ENCODE data around the gene ENO3.

The ENO3 gene

GRCh38 chr17:4971826-4972225, 20.9 kb downstream of the ENO3 start:
- Histone ChIP-seq H3K36me3 (ENCODE audit: control insufficient read depth, insufficient read depth, low read length) (peaks cover 11% of the 10 kb centered on the region), H3K27me3 (ENCODE audit: control insufficient read depth, insufficient read depth, low read length) (no peaks in the 10 kb centered on the region), H3K9me3 (ENCODE audit: control insufficient read depth, low read length) (no peaks in the 10 kb centered on the region), H3K4me3 (ENCODE audit: low read length) (no peak overlapping the region), H3K9ac (ENCODE audit: low read length) (no peak overlapping the region), H3K4me1 (ENCODE audit: control insufficient read depth, insufficient read depth, low read length) (peaks cover 14% of the 10 kb centered on the region)

GRCh38 chr17:4972322-4972721, 21.4 kb downstream of the ENO3 start:
- Histone ChIP-seq H3K36me3 (ENCODE audit: control insufficient read depth, insufficient read depth, low read length) (peaks cover 11% of the 10 kb centered on the region), H3K4me3 (ENCODE audit: low read length) (no peak overlapping the region), H3K9ac (ENCODE audit: low read length) (no peak overlapping the region), H3K27me3 (ENCODE audit: control insufficient read depth, insufficient read depth, low read length) (no peaks in the 10 kb centered on the region), H3K4me1 (ENCODE audit: control insufficient read depth, insufficient read depth, low read length) (peaks cover 14% of the 10 kb centered on the region), H3K9me3 (ENCODE audit: control insufficient read depth, low read length) (no peaks in the 10 kb centered on the region)

GRCh38 chr17:4972752-4973151, 21.8 kb downstream of the ENO3 start:
- H3K9ac ChIP-seq (ENCODE audit: low read length) = no peak overlapping the region
- H3K4me3 ChIP-seq (ENCODE audit: low read length) = no peak overlapping the region
- peaks cover 14% of the 10 kb centered on the region for H3K4me1 ChIP-seq (ENCODE audit: control insufficient read depth, insufficient read depth, low read length)
- peaks cover 13% of the 10 kb centered on the region for H3K36me3 ChIP-seq (ENCODE audit: control insufficient read depth, insufficient read depth, low read length)
- H3K9me3 ChIP-seq (ENCODE audit: control insufficient read depth, low read length) = no peaks in the 10 kb centered on the region
- H3K27me3 ChIP-seq (ENCODE audit: control insufficient read depth, insufficient read depth, low read length) = no peaks in the 10 kb centered on the region

GRCh38 chr17:4973256-4974114, 22.6 kb downstream of the ENO3 start:
- peaks cover 20% of the 10 kb centered on the region for H3K36me3 ChIP-seq (ENCODE audit: control insufficient read depth, insufficient read depth, low read length)
- no peaks in the 10 kb centered on the region for H3K9me3 ChIP-seq (ENCODE audit: control insufficient read depth, low read length)
- no peak overlapping the region for H3K4me3 ChIP-seq (ENCODE audit: low read length)
- H3K27me3 ChIP-seq (ENCODE audit: control insufficient read depth, insufficient read depth, low read length) = no peaks in the 10 kb centered on the region
- H3K9ac ChIP-seq (ENCODE audit: low read length) = no peak overlapping the region
- peaks cover 9% of the 10 kb centered on the region for H3K4me1 ChIP-seq (ENCODE audit: control insufficient read depth, insufficient read depth, low read length)

- Histone ChIP-seq H3K4me3 (ENCODE audit: low read length) (no peak overlapping the region), H3K36me3 (ENCODE audit: control insufficient read depth, insufficient read depth, low read length) (peaks cover 22% of the 10 kb centered on the region), H3K9ac (ENCODE audit: low read length) (no peak overlapping the region), H3K9me3 (ENCODE audit: control insufficient read depth, low read length) (no peaks in the 10 kb centered on the region), H3K4me1 (ENCODE audit: control insufficient read depth, insufficient read depth, low read length) (peaks cover 2% of the 10 kb centered on the region), H3K27me3 (ENCODE audit: control insufficient read depth, insufficient read depth, low read length) (no peaks in the 10 kb centered on the region)
Observed at GRCh38 chr17:4974115-4974670, 23.3 kb downstream of the ENO3 start.

GRCh38 chr17:4978726-4979125, 27.8 kb downstream of the ENO3 start:
- peaks cover 8% of the 10 kb centered on the region for H3K4me1 ChIP-seq (ENCODE audit: control insufficient read depth, insufficient read depth, low read length)
- no peaks in the 10 kb centered on the region for H3K9me3 ChIP-seq (ENCODE audit: control insufficient read depth, low read length)
- H3K4me3 ChIP-seq (ENCODE audit: low read length) = no peak overlapping the region
- peaks cover 33% of the 10 kb centered on the region for H3K36me3 ChIP-seq (ENCODE audit: control insufficient read depth, insufficient read depth, low read length)
- no peaks in the 10 kb centered on the region for H3K27me3 ChIP-seq (ENCODE audit: control insufficient read depth, insufficient read depth, low read length)
- H3K9ac ChIP-seq (ENCODE audit: low read length) = no peak overlapping the region

- no peak overlapping the region for H3K4me3 ChIP-seq (ENCODE audit: low read length)
- peaks cover 22% of the 10 kb centered on the region for H3K36me3 ChIP-seq (ENCODE audit: control insufficient read depth, insufficient read depth, low read length)
- H3K9me3 ChIP-seq (ENCODE audit: control insufficient read depth, low read length) = no peaks in the 10 kb centered on the region
- no peaks in the 10 kb centered on the region for H3K27me3 ChIP-seq (ENCODE audit: control insufficient read depth, insufficient read depth, low read length)
- H3K9ac ChIP-seq (ENCODE audit: low read length) = no peak overlapping the region
- peaks cover 8% of the 10 kb centered on the region for H3K4me1 ChIP-seq (ENCODE audit: control insufficient read depth, insufficient read depth, low read length)
Observed at GRCh38 chr17:4980644-4981216, 29.8 kb downstream of the ENO3 start.

- Histone ChIP-seq H3K4me3 (ENCODE audit: low read length) (no peak overlapping the region), H3K4me1 (ENCODE audit: control insufficient read depth, insufficient read depth, low read length) (peaks cover 20% of the 10 kb centered on the region), H3K9me3 (ENCODE audit: control insufficient read depth, low read length) (no peaks in the 10 kb centered on the region), H3K27me3 (ENCODE audit: control insufficient read depth, insufficient read depth, low read length) (no peaks in the 10 kb centered on the region), H3K9ac (ENCODE audit: low read length) (no peak overlapping the region), H3K36me3 (ENCODE audit: control insufficient read depth, insufficient read depth, low read length) (peaks cover 22% of the 10 kb centered on the region)
Observed at GRCh38 chr17:4982305-4982704, 31.4 kb downstream of the ENO3 start.

GRCh38 chr17:4986403-4986802, 35.5 kb downstream of the ENO3 start:
- Histone ChIP-seq H3K36me3 (ENCODE audit: control insufficient read depth, insufficient read depth, low read length) (peaks cover 3% of the 10 kb centered on the region), H3K9ac (ENCODE audit: low read length) (peak overlapping the region; percentile 86), H3K4me3 (ENCODE audit: low read length) (peak overlapping the region; percentile 83), H3K4me1 (ENCODE audit: control insufficient read depth, insufficient read depth, low read length) (peaks cover 21% of the 10 kb centered on the region), H3K27me3 (ENCODE audit: control insufficient read depth, insufficient read depth, low read length) (no peaks in the 10 kb centered on the region), H3K9me3 (ENCODE audit: control insufficient read depth, low read length) (no peaks in the 10 kb centered on the region)

GRCh38 chr17:4986951-4987766, 36.2 kb downstream of the ENO3 start, which contains the start of gene CAMTA2:
Gene CAMTA2 (minus strand): TSS chr17:4987675. CDS start chr17:4986222, 1,453 bp downstream.
- H3K9ac ChIP-seq (ENCODE audit: low read length) = peak within 1 kb of the TSS; percentile 86
- H3K4me3 ChIP-seq (ENCODE audit: low read length) = peak within 1 kb of the TSS; percentile 83
- H3K36me3 ChIP-seq (ENCODE audit: control insufficient read depth, insufficient read depth, low read length) = peaks cover 3% of the 10 kb centered on the region
- H3K4me1 ChIP-seq (ENCODE audit: control insufficient read depth, insufficient read depth, low read length) = peaks cover 21% of the 10 kb centered on the region
- no peaks in the 10 kb centered on the region for H3K9me3 ChIP-seq (ENCODE audit: control insufficient read depth, low read length)
- H3K27me3 ChIP-seq (ENCODE audit: control insufficient read depth, insufficient read depth, low read length) = no peaks in the 10 kb centered on the region

GRCh38 chr17:4987767-4988567, 37.0 kb downstream of the ENO3 start:
- H3K9ac ChIP-seq (ENCODE audit: low read length) = peak overlapping the region; percentile 86
- H3K36me3 ChIP-seq (ENCODE audit: control insufficient read depth, insufficient read depth, low read length) = no peaks in the 10 kb centered on the region
- no peaks in the 10 kb centered on the region for H3K27me3 ChIP-seq (ENCODE audit: control insufficient read depth, insufficient read depth, low read length)
- H3K4me3 ChIP-seq (ENCODE audit: low read length) = peak overlapping the region; percentile 83
- H3K9me3 ChIP-seq (ENCODE audit: control insufficient read depth, low read length) = no peaks in the 10 kb centered on the region
- H3K4me1 ChIP-seq (ENCODE audit: control insufficient read depth, insufficient read depth, low read length) = peaks cover 21% of the 10 kb centered on the region

Measured in mucosa of stomach (tissue), 1 donor.